Stimulated activated CD4-positive, alpha-beta T cell treated with anti-CD3 and anti-CD28 coated beads, Interleukin-2, amount 100 ng/mL, for 24 hours (primary cell): ENCODE data around the gene SH3BGRL3.
A peak's percentile ranks its signal among the peaks of the same experiment; 100 is the strongest.

ENCODE experiments used
- DNase-seq, 2 donors: peaks; one replicate each; pipeline ENCODE4 v3.0.0-alpha.2; 2020

SH3BGRL3 gene

GRCh38 chr1:26278303-26278702, 1.6 kb upstream of the SH3BGRL3 start:
- DNase-seq: peak in 1 of 2 donors; percentile 29

GRCh38 chr1:26278724-26279455, 996 bp upstream of the SH3BGRL3 start:
- peak; percentile 57 to 61 for DNase-seq

- DNase-seq: peak in 1 of 2 donors; percentile 52
Measured at GRCh38 chr1:26280333-26281042, 602 bp downstream of the SH3BGRL3 start.

GRCh38 chr1:26281091-26281958, 1.4 kb downstream of the SH3BGRL3 start:
- DNase-seq: peak in 1 of 2 donors; percentile 18

GRCh38 chr1:26281971-26282370, 2.1 kb downstream of the SH3BGRL3 start:
- DNase-seq: no peak

- DNase-seq: no peak
Measured at GRCh38 chr1:26282401-26282918, 2.6 kb downstream of the SH3BGRL3 start.

GRCh38 chr1:26283279-26283853, 3.5 kb downstream of the SH3BGRL3 start:
- DNase-seq: no peak

- DNase-seq: peak in 1 of 2 donors; percentile 18
Measured at GRCh38 chr1:26283871-26284596, 4.1 kb downstream of the SH3BGRL3 start.

- peak; percentile 95 to 98 for DNase-seq
Measured at GRCh38 chr1:26284597-26285347, 4.9 kb downstream of the SH3BGRL3 start.

- DNase-seq: peak in 1 of 2 donors; percentile 69
Measured at GRCh38 chr1:26285366-26286063, 5.6 kb downstream of the SH3BGRL3 start.

GRCh38 chr1:26286064-26286416, 6.2 kb downstream of the SH3BGRL3 start:
- no peak for DNase-seq

GRCh38 chr1:26287033-26287711, 7.3 kb downstream of the SH3BGRL3 start:
- DNase-seq: peak; percentile 56 to 68

GRCh38 chr1:26287811-26288210, 7.9 kb downstream of the SH3BGRL3 start:
- no peak for DNase-seq

GRCh38 chr1:26288311-26288941, 8.5 kb downstream of the SH3BGRL3 start:
- peak; percentile 69 to 74 for DNase-seq

GRCh38 chr1:26289158-26290059, 9.5 kb downstream of the SH3BGRL3 start:
- peak in 1 of 2 donors; percentile 42 for DNase-seq

GRCh38 chr1:26290122-26290881, 10.4 kb downstream of the SH3BGRL3 start:
- no peak for DNase-seq

GRCh38 chr1:26290882-26291261, 11.0 kb downstream of the SH3BGRL3 start:
- DNase-seq: no peak

- no peak for DNase-seq
Measured at GRCh38 chr1:26291433-26291832, 11.5 kb downstream of the SH3BGRL3 start.
